HepG2 (cell line): ENCODE results near the gene ZNF541. TPM values are rescaled to one million over a fixed set of nuclear protein-coding genes. Genes with fewer than 3 reads are reported as not detected.
A peak's percentile ranks its signal among the peaks of the same experiment; 100 is the strongest.

Experiments used
- BCL6 ChIP-seq: IDR thresholded peaks from 2 replicates; pipeline ENCODE4 v1.6.1; 2016; ENCODE audit warnings: missing genetic modification reagents, missing compliant biosample characterization
- BRCA1 ChIP-seq: sonication (generic); formaldehyde crosslinking; IDR thresholded peaks from 2 replicates; pipeline ENCODE4 v1.4.0; 2020; ENCODE audit warnings: missing genetic modification reagents
- FOXC1 ChIP-seq: sonication (generic); formaldehyde crosslinking; IDR thresholded peaks from 2 replicates; pipeline ENCODE4 v1.8.0; 2022; ENCODE audit warnings: mild to moderate bottlenecking, missing genetic modification reagents, borderline replicate concordance
- GFI1 ChIP-seq: sonication (generic); formaldehyde crosslinking; IDR thresholded peaks from 2 replicates; pipeline ENCODE4 v1.5.0; 2020; ENCODE audit warnings: missing genetic modification reagents, mild to moderate bottlenecking, borderline replicate concordance
- HDAC1 ChIP-seq: sonication (generic); formaldehyde crosslinking; IDR thresholded peaks from 2 replicates; pipeline ENCODE4 v1.5.1; 2020; ENCODE audit warnings: mild to moderate bottlenecking, missing genetic modification reagents
- HIVEP1 ChIP-seq: sonication (generic); formaldehyde crosslinking; IDR thresholded peaks from 2 replicates; pipeline ENCODE4 v1.4.0; 2020; ENCODE audit warnings: mild to moderate bottlenecking, missing genetic modification reagents
- HOXA3 ChIP-seq: sonication (generic); formaldehyde crosslinking; IDR thresholded peaks from 2 replicates; pipeline ENCODE4 v1.5.0; 2020; ENCODE audit warnings: missing genetic modification reagents
- POLR2G ChIP-seq: fragments of 200-400 bp; formaldehyde crosslinking; IDR thresholded peaks from 2 replicates; pipeline ENCODE4 v1.6.1; 2018; ENCODE audit warnings: mild to moderate bottlenecking, low read depth, low read length, moderate library complexity
- SAP130 ChIP-seq: IDR thresholded peaks from 2 replicates; pipeline ENCODE4 v1.6.1; 2016; ENCODE audit warnings: low read depth
- SNAI1 ChIP-seq: sonication (generic); formaldehyde crosslinking; IDR thresholded peaks from 2 replicates; pipeline ENCODE4 v1.5.0; 2020; ENCODE audit warnings: mild to moderate bottlenecking, missing genetic modification reagents, borderline replicate concordance
- SRSF9 ChIP-seq: fragments of 200-400 bp; formaldehyde crosslinking; IDR thresholded peaks from 2 replicates; pipeline ENCODE4 v1.6.1; 2018; ENCODE audit warnings: borderline replicate concordance, mild to moderate bottlenecking, low read depth, low read length; ENCODE audit not compliant: insufficient read depth, poor library complexity, severe bottlenecking
- TBP ChIP-seq: sonication (generic); formaldehyde crosslinking; IDR thresholded peaks from 2 replicates; pipeline ENCODE4 v1.5.0; 2020; ENCODE audit warnings: missing genetic modification reagents
- TGIF2 ChIP-seq: IDR thresholded peaks from 2 replicates; pipeline ENCODE4 v1.6.1; 2016; ENCODE audit warnings: control low read depth, missing compliant biosample characterization
- WIZ ChIP-seq: sonication (generic); formaldehyde crosslinking; IDR thresholded peaks from 2 replicates; pipeline ENCODE4 v1.5.1; 2020; ENCODE audit warnings: mild to moderate bottlenecking, missing genetic modification reagents
- ZNF468 ChIP-seq: sonication (generic); formaldehyde crosslinking; IDR thresholded peaks from 2 replicates; pipeline ENCODE4 v1.8.0; 2022; ENCODE audit warnings: mild to moderate bottlenecking, moderate library complexity, missing genetic modification reagents
- ZNF552 ChIP-seq: sonication (generic); formaldehyde crosslinking; IDR thresholded peaks from 2 replicates; pipeline ENCODE4 v1.9.0; 2022; ENCODE audit warnings: missing genetic modification reagents, mild to moderate bottlenecking, borderline replicate concordance
- polyA plus RNA-seq, 8 experiments: library from polyadenylated mRNA; depleted of rRNA in 3 of 8; stranded (reverse) in 7 of 8; unstranded in 1 of 8; fragments of >200 nt; fragmentation: Illumina TruSeq in 4 of 8; extraction: Trizol in 4 of 8; gene quantifications; 2 replicates each; pipeline versions ENCODE4 v1.2.1 to v1.2.3, GENCODE V29; 2011 to 2016; ENCODE audit warnings: low read depth in 4 of 8, missing spikeins in 1 of 8, mixed read lengths in 1 of 8; ENCODE audit not compliant: insufficient read depth in 1 of 8
- total RNA-seq, 5 experiments: library from RNA; depleted of rRNA; stranded (reverse); fragments of >200 nt; fragmentation: Illumina TruSeq; extraction: Trizol; gene quantifications; 2 replicates each; pipeline ENCODE4 v1.2.3, GENCODE V29; 2016; ENCODE audit warnings: low read depth in 1 of 5
- TF ChIP-seq, protein P1 (sequence below): sonication (generic); formaldehyde crosslinking; IDR thresholded peaks from 2 replicates; pipeline ENCODE4 v1.5.1; 2020; ENCODE audit warnings: missing genetic modification reagents, mild to moderate bottlenecking, borderline replicate concordance
- TF ChIP-seq, protein P2 (sequence below): sonication (generic); formaldehyde crosslinking; IDR thresholded peaks from 2 replicates; pipeline ENCODE4 v1.4.0; 2020; ENCODE audit warnings: missing genetic modification reagents
- TF ChIP-seq, protein P3 (sequence below): sonication (generic); formaldehyde crosslinking; IDR thresholded peaks from 2 replicates; pipeline ENCODE4 v1.4.0; 2020; ENCODE audit warnings: missing genetic modification reagents, mild to moderate bottlenecking, borderline replicate concordance
- TF ChIP-seq, protein P4 (sequence below): sonication (generic); formaldehyde crosslinking; IDR thresholded peaks from 2 replicates; pipeline ENCODE4 v1.4.0; 2020; ENCODE audit warnings: missing genetic modification reagents
- TF ChIP-seq, protein P5 (sequence below): sonication (generic); formaldehyde crosslinking; IDR thresholded peaks from 2 replicates; pipeline ENCODE4 v1.5.1; 2020; ENCODE audit warnings: mild to moderate bottlenecking, missing genetic modification reagents, moderate library complexity

The ZNF541 gene
- total and polyA plus RNA-seq, 2 of the 13 experiments (the other 11 are each of a cell fraction or from before 2014, with no cell fraction given), result 0.03 to 0.04 TPM

DNA sequence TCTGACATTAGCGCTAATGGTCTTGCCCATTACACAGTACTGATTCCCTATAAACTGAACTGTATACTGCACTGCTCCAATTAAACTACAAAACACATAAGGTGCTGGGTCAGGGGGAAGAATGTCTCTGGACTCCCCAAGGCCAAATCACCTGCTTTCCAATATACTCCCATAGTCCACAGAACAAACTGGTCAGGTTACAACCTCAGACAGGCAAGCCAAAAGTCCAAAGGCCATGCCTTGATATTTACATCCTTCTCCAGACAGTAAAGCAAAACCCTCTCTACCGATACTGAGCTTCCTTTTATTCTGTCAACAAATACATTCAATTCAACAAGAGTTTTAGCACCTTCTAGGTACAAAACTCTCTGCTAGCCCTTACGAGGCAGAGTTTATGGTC is 8.9 kb downstream of the ZNF541 start (continued):
- TF ChIP-seq, protein P1, sequence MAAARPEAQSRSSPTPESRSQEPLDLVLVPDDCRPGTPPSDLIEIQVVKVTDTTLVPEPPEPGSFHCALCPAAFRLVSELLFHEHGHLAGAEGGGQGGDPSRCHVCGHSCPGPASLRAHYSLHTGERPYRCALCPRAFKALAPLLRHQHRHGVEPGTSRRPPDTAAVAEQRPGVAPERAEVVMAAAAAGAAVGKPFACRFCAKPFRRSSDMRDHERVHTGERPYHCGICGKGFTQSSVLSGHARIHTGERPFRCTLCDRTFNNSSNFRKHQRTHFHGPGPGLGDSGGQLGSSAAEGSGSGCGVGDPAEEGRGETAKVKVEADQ, result no peak
- no peak for TF ChIP-seq BRCA1
- TF ChIP-seq, protein P2, sequence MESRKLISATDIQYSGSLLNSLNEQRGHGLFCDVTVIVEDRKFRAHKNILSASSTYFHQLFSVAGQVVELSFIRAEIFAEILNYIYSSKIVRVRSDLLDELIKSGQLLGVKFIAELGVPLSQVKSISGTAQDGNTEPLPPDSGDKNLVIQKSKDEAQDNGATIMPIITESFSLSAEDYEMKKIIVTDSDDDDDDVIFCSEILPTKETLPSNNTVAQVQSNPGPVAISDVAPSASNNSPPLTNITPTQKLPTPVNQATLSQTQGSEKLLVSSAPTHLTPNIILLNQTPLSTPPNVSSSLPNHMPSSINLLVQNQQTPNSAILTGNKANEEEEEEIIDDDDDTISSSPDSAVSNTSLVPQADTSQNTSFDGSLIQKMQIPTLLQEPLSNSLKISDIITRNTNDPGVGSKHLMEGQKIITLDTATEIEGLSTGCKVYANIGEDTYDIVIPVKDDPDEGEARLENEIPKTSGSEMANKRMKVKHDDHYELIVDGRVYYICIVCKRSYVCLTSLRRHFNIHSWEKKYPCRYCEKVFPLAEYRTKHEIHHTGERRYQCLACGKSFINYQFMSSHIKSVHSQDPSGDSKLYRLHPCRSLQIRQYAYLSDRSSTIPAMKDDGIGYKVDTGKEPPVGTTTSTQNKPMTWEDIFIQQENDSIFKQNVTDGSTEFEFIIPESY (CRISPR knock-in tag), result no peak
- peak; percentile 89 for TF ChIP-seq BCL6 (CRISPR knock-in tag)
- no peak for TF ChIP-seq TGIF2 (CRISPR knock-in tag)
- TF ChIP-seq, protein P3, sequence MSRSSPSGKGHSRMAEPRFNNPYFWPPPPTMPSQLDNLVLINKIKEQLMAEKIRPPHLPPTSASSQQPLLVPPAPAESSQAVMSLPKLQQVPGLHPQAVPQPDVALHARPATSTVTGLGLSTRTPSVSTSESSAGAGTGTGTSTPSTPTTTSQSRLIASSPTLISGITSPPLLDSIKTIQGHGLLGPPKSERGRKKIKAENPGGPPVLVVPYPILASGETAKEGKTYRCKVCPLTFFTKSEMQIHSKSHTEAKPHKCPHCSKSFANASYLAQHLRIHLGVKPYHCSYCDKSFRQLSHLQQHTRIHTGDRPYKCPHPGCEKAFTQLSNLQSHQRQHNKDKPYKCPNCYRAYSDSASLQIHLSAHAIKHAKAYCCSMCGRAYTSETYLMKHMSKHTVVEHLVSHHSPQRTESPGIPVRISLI (CRISPR knock-in tag), result no peak
- peak; percentile 34; the same call in 1 of the 2 replicates for TF ChIP-seq GFI1 (CRISPR knock-in tag)
- TF ChIP-seq, protein P4, sequence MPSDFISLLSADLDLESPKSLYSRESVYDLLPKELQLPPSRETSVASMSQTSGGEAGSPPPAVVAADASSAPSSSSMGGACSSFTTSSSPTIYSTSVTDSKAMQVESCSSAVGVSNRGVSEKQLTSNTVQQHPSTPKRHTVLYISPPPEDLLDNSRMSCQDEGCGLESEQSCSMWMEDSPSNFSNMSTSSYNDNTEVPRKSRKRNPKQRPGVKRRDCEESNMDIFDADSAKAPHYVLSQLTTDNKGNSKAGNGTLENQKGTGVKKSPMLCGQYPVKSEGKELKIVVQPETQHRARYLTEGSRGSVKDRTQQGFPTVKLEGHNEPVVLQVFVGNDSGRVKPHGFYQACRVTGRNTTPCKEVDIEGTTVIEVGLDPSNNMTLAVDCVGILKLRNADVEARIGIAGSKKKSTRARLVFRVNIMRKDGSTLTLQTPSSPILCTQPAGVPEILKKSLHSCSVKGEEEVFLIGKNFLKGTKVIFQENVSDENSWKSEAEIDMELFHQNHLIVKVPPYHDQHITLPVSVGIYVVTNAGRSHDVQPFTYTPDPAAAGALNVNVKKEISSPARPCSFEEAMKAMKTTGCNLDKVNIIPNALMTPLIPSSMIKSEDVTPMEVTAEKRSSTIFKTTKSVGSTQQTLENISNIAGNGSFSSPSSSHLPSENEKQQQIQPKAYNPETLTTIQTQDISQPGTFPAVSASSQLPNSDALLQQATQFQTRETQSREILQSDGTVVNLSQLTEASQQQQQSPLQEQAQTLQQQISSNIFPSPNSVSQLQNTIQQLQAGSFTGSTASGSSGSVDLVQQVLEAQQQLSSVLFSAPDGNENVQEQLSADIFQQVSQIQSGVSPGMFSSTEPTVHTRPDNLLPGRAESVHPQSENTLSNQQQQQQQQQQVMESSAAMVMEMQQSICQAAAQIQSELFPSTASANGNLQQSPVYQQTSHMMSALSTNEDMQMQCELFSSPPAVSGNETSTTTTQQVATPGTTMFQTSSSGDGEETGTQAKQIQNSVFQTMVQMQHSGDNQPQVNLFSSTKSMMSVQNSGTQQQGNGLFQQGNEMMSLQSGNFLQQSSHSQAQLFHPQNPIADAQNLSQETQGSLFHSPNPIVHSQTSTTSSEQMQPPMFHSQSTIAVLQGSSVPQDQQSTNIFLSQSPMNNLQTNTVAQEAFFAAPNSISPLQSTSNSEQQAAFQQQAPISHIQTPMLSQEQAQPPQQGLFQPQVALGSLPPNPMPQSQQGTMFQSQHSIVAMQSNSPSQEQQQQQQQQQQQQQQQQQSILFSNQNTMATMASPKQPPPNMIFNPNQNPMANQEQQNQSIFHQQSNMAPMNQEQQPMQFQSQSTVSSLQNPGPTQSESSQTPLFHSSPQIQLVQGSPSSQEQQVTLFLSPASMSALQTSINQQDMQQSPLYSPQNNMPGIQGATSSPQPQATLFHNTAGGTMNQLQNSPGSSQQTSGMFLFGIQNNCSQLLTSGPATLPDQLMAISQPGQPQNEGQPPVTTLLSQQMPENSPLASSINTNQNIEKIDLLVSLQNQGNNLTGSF (CRISPR knock-in tag), result no peak
- TF ChIP-seq ZNF468, result no peak
- no peak for TF ChIP-seq WIZ (CRISPR knock-in tag)
- TF ChIP-seq ZNF552 (CRISPR knock-in tag), result no peak
- no peak for TF ChIP-seq HOXA3
- TF ChIP-seq POLR2G, result no peak
- TF ChIP-seq HDAC1, result peak; percentile 23; the same call in 1 of the 2 replicates
- TF ChIP-seq SAP130 (CRISPR knock-in tag), result peak; percentile 41; the same call in 1 of the 2 replicates
- TF ChIP-seq SRSF9, result no peak
- TF ChIP-seq, protein P5, sequence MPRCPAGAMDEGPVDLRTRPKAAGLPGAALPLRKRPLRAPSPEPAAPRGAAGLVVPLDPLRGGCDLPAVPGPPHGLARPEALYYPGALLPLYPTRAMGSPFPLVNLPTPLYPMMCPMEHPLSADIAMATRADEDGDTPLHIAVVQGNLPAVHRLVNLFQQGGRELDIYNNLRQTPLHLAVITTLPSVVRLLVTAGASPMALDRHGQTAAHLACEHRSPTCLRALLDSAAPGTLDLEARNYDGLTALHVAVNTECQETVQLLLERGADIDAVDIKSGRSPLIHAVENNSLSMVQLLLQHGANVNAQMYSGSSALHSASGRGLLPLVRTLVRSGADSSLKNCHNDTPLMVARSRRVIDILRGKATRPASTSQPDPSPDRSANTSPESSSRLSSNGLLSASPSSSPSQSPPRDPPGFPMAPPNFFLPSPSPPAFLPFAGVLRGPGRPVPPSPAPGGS (CRISPR knock-in tag), result no peak
- no peak for TF ChIP-seq TBP
- TF ChIP-seq HIVEP1, result no peak
- TF ChIP-seq SNAI1 (CRISPR knock-in tag), result no peak
- TF ChIP-seq FOXC1 (CRISPR knock-in tag), result no peak
